Endothelial cell of umbilical vein (primary cell): ENCODE results near the gene SOX10.

Source experiments
- CTCF ChIP-seq, 2 donors: IDR thresholded peaks; 1 replicate in 1 of 2; 2 replicates in 1 of 2; pipeline ENCODE4 v1.5.1; 2011; ENCODE audit warnings: low read length in 2 of 2, mild to moderate bottlenecking in 2 of 2, moderate library complexity in 2 of 2, control low read depth in 1 of 2, inconsistent platforms in 1 of 2, low read depth in 1 of 2; ENCODE audit not compliant: insufficient read depth in 1 of 2; ENCODE audit errors: extremely low read depth in 1 of 2
- EZH2 ChIP-seq: IDR thresholded peaks from 2 replicates; pipeline ENCODE4 v1.6.1; 2012; ENCODE audit warnings: borderline replicate concordance, low read depth, mild to moderate bottlenecking, moderate library complexity, low read length, inconsistent platforms; ENCODE audit not compliant: severe bottlenecking
- FOS ChIP-seq: IDR thresholded peaks from 2 replicates; pipeline ENCODE4 v1.6.1; 2011; ENCODE audit warnings: mild to moderate bottlenecking, low read length, moderate library complexity, borderline replicate concordance; ENCODE audit not compliant: insufficient read depth
- GATA2 ChIP-seq: IDR thresholded peaks from 2 replicates; pipeline ENCODE4 v1.7.0; 2011; ENCODE audit warnings: low read depth, mild to moderate bottlenecking, moderate library complexity, mixed read lengths, low read length; ENCODE audit not compliant: insufficient read length, insufficient read depth
- JUN ChIP-seq: IDR thresholded peaks from 2 replicates; pipeline ENCODE4 v1.6.1; 2011; ENCODE audit warnings: borderline replicate concordance, low read depth; ENCODE audit not compliant: insufficient read length, insufficient read depth
- MAX ChIP-seq: IDR thresholded peaks from 2 replicates; pipeline ENCODE4 v1.6.1; 2011; ENCODE audit not compliant: insufficient read depth, insufficient read length
- MYC ChIP-seq: IDR thresholded peaks from one replicate; pipeline ENCODE4 v1.6.1; 2011; ENCODE audit warnings: mild to moderate bottlenecking, low read depth, low read length
- POLR2A ChIP-seq: IDR thresholded peaks from 2 replicates; pipeline ENCODE4 v1.6.1; 2012; ENCODE audit warnings: low read depth, mild to moderate bottlenecking, control low read depth, low read length
- POLR2AphosphoS5 ChIP-seq: IDR thresholded peaks from 2 replicates; pipeline ENCODE4 v1.6.1; 2012; ENCODE audit warnings: low read depth, mild to moderate bottlenecking, control low read depth, low read length, moderate library complexity; ENCODE audit not compliant: insufficient read depth

- no peak for TF ChIP-seq EZH2
- TF ChIP-seq CTCF (IDR thresholded peaks at IDR 0.05; ENCODE audit: extremely low read depth in 1 of 2, insufficient read depth in 1 of 2, low read depth in 1 of 2, low read length in 2 of 2): no peak
- TF ChIP-seq JUN: no peak
- TF ChIP-seq GATA2: no peak
- TF ChIP-seq POLR2A: no peak
- TF ChIP-seq POLR2AphosphoS5: no peak
- TF ChIP-seq MYC: no peak
- TF ChIP-seq MAX: no peak
- TF ChIP-seq FOS: no peak
Measured at GRCh38 chr22:37932401-37932800, 52.0 kb downstream of the SOX10 start.
